HEK293T (cell line): ENCODE data around the gene VPS37C.

Experiments
- L3MBTL2 ChIP-seq: fragments of 450-650 bp; conservative IDR thresholded peaks from 2 replicates; pipeline ENCODE4 v1.6.1; 2016; ENCODE audit warnings: mild to moderate bottlenecking
- SP1 ChIP-seq: fragments of 450-650 bp; IDR thresholded peaks from 2 replicates; pipeline ENCODE4 v1.6.1; 2017

- TF ChIP-seq SP1 (no peak), L3MBTL2 (no peak)
These were observed 25.3 kb upstream of the VPS37C start for GRCh38 chr11:61186504-61186903.
